HepG2 (cell line): Measurements from ENCODE around the gene RPS5. TPM values are rescaled to one million over a fixed set of nuclear protein-coding genes. Genes with fewer than 3 reads are reported as not detected.

Experiments
- FLYWCH1 ChIP-seq: sonication (generic); formaldehyde crosslinking; IDR thresholded peaks from 2 replicates; pipeline ENCODE4 v1.8.1; 2023; ENCODE audit warnings: mild to moderate bottlenecking, missing genetic modification reagents
- FOXP1 ChIP-seq, 2 experiments: fragments of 450-650 bp in 1 of 2; IDR thresholded peaks; 2 replicates each; pipeline ENCODE4 v1.6.1; 2017 to 2018; ENCODE audit warnings: antibody characterized with exemption in 1 of 2
- HMGXB4 ChIP-seq, 2 experiments: sonication (generic) in 1 of 2; formaldehyde crosslinking in 1 of 2; IDR thresholded peaks; 2 replicates each; pipeline versions ENCODE4 v1.4.0 to v1.6.1; 2018 to 2020; ENCODE audit warnings: missing genetic modification reagents in 2 of 2, borderline replicate concordance in 1 of 2, low read depth in 1 of 2, mild to moderate bottlenecking in 1 of 2, missing biosample characterization in 1 of 2
- MAFG ChIP-seq: sonication (generic); formaldehyde crosslinking; IDR thresholded peaks from 2 replicates; pipeline ENCODE4 v1.5.1; 2020; ENCODE audit warnings: mild to moderate bottlenecking, missing genetic modification reagents
- MXI1 ChIP-seq: IDR thresholded peaks from 3 replicates; pipeline ENCODE4 v1.6.1; 2012; ENCODE audit warnings: low read depth, low read length, inconsistent platforms, borderline replicate concordance
- NKX3-1 ChIP-seq: sonication (generic); formaldehyde crosslinking; IDR thresholded peaks from 2 replicates; pipeline ENCODE4 v1.5.0; 2020; ENCODE audit warnings: missing genetic modification reagents
- TBX2 ChIP-seq: sonication (generic); formaldehyde crosslinking; IDR thresholded peaks from 2 replicates; pipeline ENCODE4 v1.5.0; 2020; ENCODE audit warnings: missing genetic modification reagents, mild to moderate bottlenecking, borderline replicate concordance
- TERF1 ChIP-seq: sonication (generic); formaldehyde crosslinking; IDR thresholded peaks from 2 replicates; pipeline ENCODE4 v1.8.0; 2022; ENCODE audit warnings: mild to moderate bottlenecking, missing genetic modification reagents, moderate library complexity
- TFDP2 ChIP-seq: sonication (generic); formaldehyde crosslinking; IDR thresholded peaks from 2 replicates; pipeline ENCODE4 v1.4.0; 2020; ENCODE audit warnings: missing genetic modification reagents
- TOPORS ChIP-seq: sonication (generic); formaldehyde crosslinking; IDR thresholded peaks from 2 replicates; pipeline ENCODE4 v1.8.0; 2023; ENCODE audit warnings: mild to moderate bottlenecking, missing genetic modification reagents
- TP53 ChIP-seq: sonication (generic); formaldehyde crosslinking; conservative IDR thresholded peaks from 2 replicates; pipeline ENCODE4 v1.4.0; 2020; ENCODE audit warnings: missing genetic modification reagents
- U2AF2 ChIP-seq: fragments of 200-400 bp; formaldehyde crosslinking; IDR thresholded peaks from 2 replicates; pipeline ENCODE4 v1.6.1; 2017; ENCODE audit warnings: low read depth, mild to moderate bottlenecking, low read length
- ZC3H4 ChIP-seq: sonication (generic); formaldehyde crosslinking; IDR thresholded peaks from 2 replicates; pipeline ENCODE4 v1.4.0; 2020; ENCODE audit warnings: missing genetic modification reagents, borderline replicate concordance
- ZNF12 ChIP-seq: sonication (generic); formaldehyde crosslinking; IDR thresholded peaks from 2 replicates; pipeline ENCODE4 v1.5.0; 2020; ENCODE audit warnings: missing genetic modification reagents
- ZNF577 ChIP-seq: sonication (generic); formaldehyde crosslinking; IDR thresholded peaks from 2 replicates; pipeline ENCODE4 v1.4.0; 2020; ENCODE audit warnings: mild to moderate bottlenecking, low read depth, missing genetic modification reagents, borderline replicate concordance
- ZNF589 ChIP-seq: sonication (generic); formaldehyde crosslinking; conservative IDR thresholded peaks from 2 replicates; pipeline ENCODE4 v1.8.0; 2022; ENCODE audit warnings: mild to moderate bottlenecking, moderate library complexity, missing genetic modification reagents
- ZNF598 ChIP-seq: sonication (generic); formaldehyde crosslinking; IDR thresholded peaks from 2 replicates; pipeline ENCODE4 v1.5.1; 2020; ENCODE audit warnings: mild to moderate bottlenecking, missing genetic modification reagents, borderline replicate concordance
- ZNF709 ChIP-seq: sonication (generic); formaldehyde crosslinking; IDR thresholded peaks from 2 replicates; pipeline ENCODE4 v1.5.0; 2020; ENCODE audit warnings: mild to moderate bottlenecking, missing genetic modification reagents
- polyA plus RNA-seq, 8 experiments: library from polyadenylated mRNA; depleted of rRNA in 3 of 8; stranded (reverse) in 7 of 8; unstranded in 1 of 8; fragments of >200 nt; fragmentation: Illumina TruSeq in 4 of 8; extraction: Trizol in 4 of 8; gene quantifications; 2 replicates each; pipeline versions ENCODE4 v1.2.1 to v1.2.3, GENCODE V29; 2011 to 2016; ENCODE audit warnings: low read depth in 4 of 8, missing spikeins in 1 of 8, mixed read lengths in 1 of 8; ENCODE audit not compliant: insufficient read depth in 1 of 8
- total RNA-seq, 5 experiments: library from RNA; depleted of rRNA; stranded (reverse); fragments of >200 nt; fragmentation: Illumina TruSeq; extraction: Trizol; gene quantifications; 2 replicates each; pipeline ENCODE4 v1.2.3, GENCODE V29; 2016; ENCODE audit warnings: low read depth in 1 of 5
- TF ChIP-seq, protein P1 (sequence below), 2 experiments: fragments of 450-650 bp in 1 of 2; sonication (generic) in 1 of 2; formaldehyde crosslinking; IDR thresholded peaks; 2 replicates each; pipeline versions ENCODE4 v1.5.0 to v1.8.0; 2020 to 2022; ENCODE audit warnings: mild to moderate bottlenecking in 1 of 2, missing genetic modification reagents in 1 of 2
- TF ChIP-seq, protein P2 (sequence below): sonication (generic); formaldehyde crosslinking; IDR thresholded peaks from 2 replicates; pipeline ENCODE4 v1.5.0; 2020; ENCODE audit warnings: missing genetic modification reagents, mild to moderate bottlenecking, borderline replicate concordance

RPS5 gene
- total and polyA plus RNA-seq, 2 of the 13 experiments (the other 11 are each of a cell fraction or from before 2014, with no cell fraction given), result 1,544 to 4,408 TPM

DNA sequence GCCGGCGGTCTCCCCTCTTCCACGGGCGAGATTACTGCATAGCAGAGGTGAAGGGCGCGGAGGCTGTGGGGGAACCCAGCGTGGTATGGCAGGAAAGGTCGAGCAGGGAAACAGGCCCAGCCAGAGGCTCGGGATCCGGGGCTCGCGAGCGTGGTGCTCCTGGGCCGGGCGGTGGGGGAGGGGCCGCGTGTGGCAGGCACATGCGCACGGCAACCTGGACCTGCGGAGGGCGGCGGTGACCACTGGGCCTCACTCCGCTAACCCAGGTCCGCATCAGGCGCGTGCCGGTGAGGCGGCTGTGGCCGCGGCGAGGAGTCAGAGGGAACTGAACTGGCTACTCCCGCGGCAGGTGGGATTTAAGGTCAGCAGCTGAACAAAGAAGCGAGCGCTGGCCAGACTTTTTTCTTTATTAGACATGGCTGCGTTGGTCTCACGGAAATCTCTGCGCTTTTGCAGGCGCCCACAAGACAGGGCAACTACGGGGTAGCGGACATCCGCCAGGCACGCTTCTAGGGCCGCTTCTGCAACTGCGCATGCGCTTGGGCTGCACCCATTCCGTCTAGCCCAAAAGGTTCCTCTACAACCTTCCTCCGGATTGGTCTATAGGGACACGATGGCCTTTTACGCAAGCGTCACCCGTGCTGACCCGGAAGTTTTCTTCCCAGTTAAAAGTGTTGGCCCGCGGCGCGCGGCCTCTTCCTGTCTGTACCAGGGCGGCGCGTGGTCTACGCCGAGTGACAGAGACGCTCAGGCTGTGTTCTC, at the start of gene RPS5 (continued):
- peak; percentile 7 to 93; a peak in 2 of 4 replicates for TF ChIP-seq HMGXB4 (CRISPR knock-in tag; IDR thresholded peaks at IDR 0.05; ENCODE audit: borderline replicate concordance in 1 of 2, low read depth in 1 of 2)
- peak; percentile 82; the same call in 1 of the 2 replicates for TF ChIP-seq ZNF709
- TF ChIP-seq, protein P1, sequence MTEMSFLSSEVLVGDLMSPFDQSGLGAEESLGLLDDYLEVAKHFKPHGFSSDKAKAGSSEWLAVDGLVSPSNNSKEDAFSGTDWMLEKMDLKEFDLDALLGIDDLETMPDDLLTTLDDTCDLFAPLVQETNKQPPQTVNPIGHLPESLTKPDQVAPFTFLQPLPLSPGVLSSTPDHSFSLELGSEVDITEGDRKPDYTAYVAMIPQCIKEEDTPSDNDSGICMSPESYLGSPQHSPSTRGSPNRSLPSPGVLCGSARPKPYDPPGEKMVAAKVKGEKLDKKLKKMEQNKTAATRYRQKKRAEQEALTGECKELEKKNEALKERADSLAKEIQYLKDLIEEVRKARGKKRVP (CRISPR knock-in tag; IDR thresholded peaks at IDR 0.05), result peak in 1 of 2 experiments; percentile 56; a peak in 1 of 4 replicates
- peak; percentile 84; the same call in 1 of the 2 replicates for TF ChIP-seq TERF1
- peak; percentile 60 for TF ChIP-seq TBX2 (CRISPR knock-in tag)
- TF ChIP-seq TP53 (CRISPR knock-in tag), result no peak
- no peak for TF ChIP-seq MAFG (CRISPR knock-in tag)
- peak; percentile 67 for TF ChIP-seq TFDP2 (CRISPR knock-in tag)
- TF ChIP-seq NKX3-1, result peak; percentile 76; the same call in 1 of the 2 replicates
- 0 out of 2 replicates have a peak, but pooled peaks have one; percentile 28 for TF ChIP-seq ZNF598 (CRISPR knock-in tag)
- no peak for TF ChIP-seq FOXP1 (IDR thresholded peaks at IDR 0.05)
- no peak for TF ChIP-seq FOXP1 (CRISPR knock-in tag; IDR thresholded peaks at IDR 0.05)
- peak; percentile 36; the same call in 1 of the 2 replicates for TF ChIP-seq ZNF12
- TF ChIP-seq U2AF2, result peak; percentile 10; the same call in 1 of the 2 replicates
- peak; percentile 96; the same call in 2 of the 3 replicates for TF ChIP-seq MXI1
- peak; percentile 68 for TF ChIP-seq TOPORS (CRISPR knock-in tag)
- 0 out of 2 replicates have a peak, but pooled peaks have one; percentile 52 for TF ChIP-seq FLYWCH1 (CRISPR knock-in tag)
- TF ChIP-seq, protein P2, sequence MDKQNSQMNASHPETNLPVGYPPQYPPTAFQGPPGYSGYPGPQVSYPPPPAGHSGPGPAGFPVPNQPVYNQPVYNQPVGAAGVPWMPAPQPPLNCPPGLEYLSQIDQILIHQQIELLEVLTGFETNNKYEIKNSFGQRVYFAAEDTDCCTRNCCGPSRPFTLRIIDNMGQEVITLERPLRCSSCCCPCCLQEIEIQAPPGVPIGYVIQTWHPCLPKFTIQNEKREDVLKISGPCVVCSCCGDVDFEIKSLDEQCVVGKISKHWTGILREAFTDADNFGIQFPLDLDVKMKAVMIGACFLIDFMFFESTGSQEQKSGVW, result 0 out of 2 replicates have a peak, but pooled peaks have one; percentile 57
- peak; percentile 95; the same call in 1 of the 2 replicates for TF ChIP-seq ZC3H4 (CRISPR knock-in tag)
- 0 out of 2 replicates have a peak, but pooled peaks have one; percentile 17 for TF ChIP-seq ZNF577 (CRISPR knock-in tag)
- TF ChIP-seq ZNF589 (CRISPR knock-in tag), result peak; percentile 95
